Fibroblast of lung (primary cell): ENCODE results near the gene SLC6A1.

Experiments
- EZH2 ChIP-seq: IDR thresholded peaks from 2 replicates; pipeline ENCODE4 v1.5.1; 2012; ENCODE audit warnings: low read length, control low read depth, mild to moderate bottlenecking; ENCODE audit errors: missing control alignments
- TF ChIP-seq, protein P1 (sequence below), 2 donors: IDR thresholded peaks in 1 of 2; conservative IDR thresholded peaks in 1 of 2; 1 replicate in 1 of 2; 2 replicates in 1 of 2; pipeline ENCODE4 v1.5.1; 2011 to 2012; ENCODE audit warnings: low read length in 2 of 2, control low read depth in 1 of 2, inconsistent platforms in 1 of 2, low read depth in 1 of 2, mild to moderate bottlenecking in 1 of 2

DNA sequence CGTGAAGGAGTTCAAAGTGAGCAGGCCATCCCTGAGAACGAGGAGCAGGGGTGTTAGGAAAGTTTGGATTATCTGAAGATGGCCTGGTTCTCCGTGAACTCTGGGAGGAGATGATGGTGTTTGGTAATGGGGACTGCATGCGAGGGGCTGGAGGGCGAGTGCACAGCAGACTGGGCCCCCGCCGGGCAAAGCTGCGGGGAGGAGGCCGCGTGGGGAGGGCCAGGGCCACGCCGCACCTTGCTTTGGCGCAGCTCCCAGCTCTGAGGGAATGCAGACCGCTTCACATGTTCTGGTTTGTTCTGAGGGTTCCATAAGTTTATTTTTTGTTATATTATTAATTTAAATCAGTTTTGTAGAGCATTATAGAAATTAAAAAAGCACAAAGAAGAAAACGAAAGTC lies 22.2 kb downstream of the SLC6A1 start:
- TF ChIP-seq, protein P1, sequence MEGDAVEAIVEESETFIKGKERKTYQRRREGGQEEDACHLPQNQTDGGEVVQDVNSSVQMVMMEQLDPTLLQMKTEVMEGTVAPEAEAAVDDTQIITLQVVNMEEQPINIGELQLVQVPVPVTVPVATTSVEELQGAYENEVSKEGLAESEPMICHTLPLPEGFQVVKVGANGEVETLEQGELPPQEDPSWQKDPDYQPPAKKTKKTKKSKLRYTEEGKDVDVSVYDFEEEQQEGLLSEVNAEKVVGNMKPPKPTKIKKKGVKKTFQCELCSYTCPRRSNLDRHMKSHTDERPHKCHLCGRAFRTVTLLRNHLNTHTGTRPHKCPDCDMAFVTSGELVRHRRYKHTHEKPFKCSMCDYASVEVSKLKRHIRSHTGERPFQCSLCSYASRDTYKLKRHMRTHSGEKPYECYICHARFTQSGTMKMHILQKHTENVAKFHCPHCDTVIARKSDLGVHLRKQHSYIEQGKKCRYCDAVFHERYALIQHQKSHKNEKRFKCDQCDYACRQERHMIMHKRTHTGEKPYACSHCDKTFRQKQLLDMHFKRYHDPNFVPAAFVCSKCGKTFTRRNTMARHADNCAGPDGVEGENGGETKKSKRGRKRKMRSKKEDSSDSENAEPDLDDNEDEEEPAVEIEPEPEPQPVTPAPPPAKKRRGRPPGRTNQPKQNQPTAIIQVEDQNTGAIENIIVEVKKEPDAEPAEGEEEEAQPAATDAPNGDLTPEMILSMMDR (conservative IDR thresholded peaks at IDR 0.05 in 1 of 2, IDR thresholded peaks at IDR 0.05 in 1 of 2; ENCODE audit: low read depth in 1 of 2, low read length in 2 of 2): no peak
- TF ChIP-seq EZH2: no peak
